Measurements from ENCODE around the gene GDE1. TPM values are rescaled to one million over a fixed set of nuclear protein-coding genes. Genes with fewer than 3 reads are reported as not detected.
A peak's percentile ranks its signal among the peaks of the same experiment; 100 is the strongest.

GDE1 gene
- total RNA-seq, 2 donors from 2014 or later = 49.9 to 56.5 TPM

DNA sequence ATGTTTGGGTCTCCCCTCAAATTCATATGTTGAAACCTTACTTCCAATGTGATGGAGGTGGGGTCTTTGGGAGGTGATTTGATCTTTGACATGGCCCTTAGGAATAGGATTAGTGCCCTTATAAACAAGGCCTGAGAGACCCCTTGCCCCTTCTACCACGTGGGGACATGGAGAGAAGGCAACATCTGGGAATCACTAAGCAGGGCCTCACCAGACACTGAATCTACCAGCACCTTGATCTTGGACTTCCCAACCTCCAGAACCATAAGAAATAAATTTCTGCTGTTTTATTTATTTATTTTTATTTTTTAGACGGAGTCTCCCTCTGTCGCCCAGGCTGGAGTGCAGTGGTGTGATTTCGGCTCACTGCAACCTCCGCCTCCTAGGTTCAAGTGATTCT lies 40.1 kb downstream of the GDE1 start:
- no peak for DNase-seq

DNA sequence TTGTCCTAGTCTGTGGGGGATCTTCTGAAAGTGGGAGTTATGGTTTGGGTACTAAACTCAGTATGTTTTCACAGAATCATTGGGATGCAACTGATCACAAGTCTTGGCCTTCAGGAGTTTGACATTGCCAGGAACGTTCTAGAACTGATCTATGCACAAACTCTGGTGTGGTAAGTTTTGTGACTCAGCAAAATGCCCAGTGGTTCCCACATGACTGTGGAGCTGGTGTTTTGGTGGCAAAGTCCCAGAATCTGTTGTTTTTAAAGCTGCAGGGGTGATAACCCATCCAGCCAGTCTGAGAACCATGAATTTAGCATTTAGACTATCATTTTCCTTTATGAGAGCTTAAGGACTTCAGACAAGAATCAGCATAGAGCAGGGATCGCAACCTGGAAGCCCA lies 40.6 kb downstream of the GDE1 start:
- Histone ChIP-seq H3K4me3 (ENCODE audit: low read length) (no peak overlapping the region), H3K36me3 (ENCODE audit: control insufficient read depth, insufficient read depth, low read length) (no peaks in the 10 kb centered on the region), H3K4me1 (ENCODE audit: control insufficient read depth, insufficient read depth, low read length) (no peaks in the 10 kb centered on the region), H3K9me3 (ENCODE audit: control insufficient read depth, low read length) (peaks cover 11% of the 10 kb centered on the region), H3K9ac (ENCODE audit: extremely low read depth, low read length, poor library complexity, severe bottlenecking) (no peak overlapping the region), H3K27ac (ENCODE audit: low read depth, low read length) (no peak overlapping the region), H3K27me3 (ENCODE audit: control insufficient read depth, insufficient read depth, low read length, poor library complexity, severe bottlenecking) (no peaks in the 10 kb centered on the region)
- H3K36me3 Mint-ChIP-seq (ENCODE audit: low read depth) = peaks cover 3% of the 10 kb centered on the region
- no peak overlapping the region for H3K27ac Mint-ChIP-seq
- no peaks in the 10 kb centered on the region for H3K27me3 Mint-ChIP-seq (ENCODE audit: insufficient read depth)
- H3K4me1 Mint-ChIP-seq = peaks cover 13% of the 10 kb centered on the region
- H3K4me3 Mint-ChIP-seq = no peak overlapping the region
- 86 to 99% methylated on average over 2 of the region's 2 CpGs for WGBS, 2 experiments (ENCODE audit: insufficient coverage in 1 of 2, insufficient read length in 1 of 2)
- H3K9me3 Mint-ChIP-seq = peaks cover 13% of the 10 kb centered on the region
- TF ChIP-seq, protein P1, sequence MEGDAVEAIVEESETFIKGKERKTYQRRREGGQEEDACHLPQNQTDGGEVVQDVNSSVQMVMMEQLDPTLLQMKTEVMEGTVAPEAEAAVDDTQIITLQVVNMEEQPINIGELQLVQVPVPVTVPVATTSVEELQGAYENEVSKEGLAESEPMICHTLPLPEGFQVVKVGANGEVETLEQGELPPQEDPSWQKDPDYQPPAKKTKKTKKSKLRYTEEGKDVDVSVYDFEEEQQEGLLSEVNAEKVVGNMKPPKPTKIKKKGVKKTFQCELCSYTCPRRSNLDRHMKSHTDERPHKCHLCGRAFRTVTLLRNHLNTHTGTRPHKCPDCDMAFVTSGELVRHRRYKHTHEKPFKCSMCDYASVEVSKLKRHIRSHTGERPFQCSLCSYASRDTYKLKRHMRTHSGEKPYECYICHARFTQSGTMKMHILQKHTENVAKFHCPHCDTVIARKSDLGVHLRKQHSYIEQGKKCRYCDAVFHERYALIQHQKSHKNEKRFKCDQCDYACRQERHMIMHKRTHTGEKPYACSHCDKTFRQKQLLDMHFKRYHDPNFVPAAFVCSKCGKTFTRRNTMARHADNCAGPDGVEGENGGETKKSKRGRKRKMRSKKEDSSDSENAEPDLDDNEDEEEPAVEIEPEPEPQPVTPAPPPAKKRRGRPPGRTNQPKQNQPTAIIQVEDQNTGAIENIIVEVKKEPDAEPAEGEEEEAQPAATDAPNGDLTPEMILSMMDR (conservative IDR thresholded peaks at IDR 0.05) = no peak
- DNase-seq = no peak

More for the DNA sequence above, 40.1 kb downstream of the GDE1 start:
- no peaks in the 10 kb centered on the region for H3K27me3 Mint-ChIP-seq (ENCODE audit: insufficient read depth)
- no peak overlapping the region for H3K4me3 ChIP-seq (ENCODE audit: low read length)
- H3K27ac Mint-ChIP-seq = no peak overlapping the region
- TF ChIP-seq, protein P1 (conservative IDR thresholded peaks at IDR 0.05) = no peak
- H3K36me3 Mint-ChIP-seq (ENCODE audit: low read depth) = peaks cover 2% of the 10 kb centered on the region
- H3K9ac ChIP-seq (ENCODE audit: extremely low read depth, low read length, poor library complexity, severe bottlenecking) = no peak overlapping the region
- peaks cover 13% of the 10 kb centered on the region for H3K4me1 Mint-ChIP-seq
- no peak overlapping the region for H3K27ac ChIP-seq (ENCODE audit: low read depth, low read length)
- H3K27me3 ChIP-seq (ENCODE audit: control insufficient read depth, insufficient read depth, low read length, poor library complexity, severe bottlenecking) = no peaks in the 10 kb centered on the region
- 95 to 97% methylated on average over 4 to 5 of the region's 5 CpGs for WGBS, 2 experiments (ENCODE audit: insufficient coverage in 1 of 2, insufficient read length in 1 of 2)
- H3K9me3 Mint-ChIP-seq = peaks cover 18% of the 10 kb centered on the region
- peaks cover 11% of the 10 kb centered on the region for H3K9me3 ChIP-seq (ENCODE audit: control insufficient read depth, low read length)
- no peaks in the 10 kb centered on the region for H3K36me3 ChIP-seq (ENCODE audit: control insufficient read depth, insufficient read depth, low read length)
- H3K4me1 ChIP-seq (ENCODE audit: control insufficient read depth, insufficient read depth, low read length) = no peaks in the 10 kb centered on the region
- H3K4me3 Mint-ChIP-seq = no peak overlapping the region

DNA sequence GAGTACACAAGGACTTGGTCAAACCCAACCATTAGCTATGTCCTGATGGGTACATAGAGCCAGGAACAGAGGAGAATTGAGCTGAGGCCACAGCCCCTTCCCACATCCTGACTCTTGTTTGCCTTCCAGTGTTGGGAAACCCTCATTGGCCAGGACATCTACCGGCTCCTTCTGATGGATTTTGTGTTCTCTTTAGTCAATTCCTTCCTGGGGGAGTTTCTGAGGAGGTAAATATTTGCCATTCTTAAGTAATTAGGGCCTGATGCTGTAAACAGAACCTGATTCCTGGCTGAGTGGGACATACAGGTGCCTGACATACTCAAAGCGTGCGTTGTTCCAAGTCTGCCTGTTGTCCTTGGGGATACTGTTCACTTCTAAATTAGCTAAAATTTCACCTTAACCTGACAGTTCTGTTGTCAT lies 42.6 kb downstream of the GDE1 start:
- H3K27ac Mint-ChIP-seq = peak overlapping the region; percentile 26
- Histone ChIP-seq H3K9ac (ENCODE audit: extremely low read depth, low read length, poor library complexity, severe bottlenecking) (no peak overlapping the region), H3K36me3 (ENCODE audit: control insufficient read depth, insufficient read depth, low read length) (no peaks in the 10 kb centered on the region), H3K27me3 (ENCODE audit: control insufficient read depth, insufficient read depth, low read length, poor library complexity, severe bottlenecking) (no peaks in the 10 kb centered on the region), H3K4me3 (ENCODE audit: low read length) (no peak overlapping the region), H3K9me3 (ENCODE audit: control insufficient read depth, low read length) (no peaks in the 10 kb centered on the region), H3K27ac (ENCODE audit: low read depth, low read length) (no peak overlapping the region), H3K4me1 (ENCODE audit: control insufficient read depth, insufficient read depth, low read length) (no peaks in the 10 kb centered on the region)
- no peaks in the 10 kb centered on the region for H3K27me3 Mint-ChIP-seq (ENCODE audit: insufficient read depth)
- 83 to 84% methylated on average over 2 to 3 of the region's 3 CpGs for WGBS, 2 experiments (ENCODE audit: insufficient coverage in 1 of 2, insufficient read length in 1 of 2)
- H3K4me1 Mint-ChIP-seq = peaks cover 15% of the 10 kb centered on the region
- H3K36me3 Mint-ChIP-seq (ENCODE audit: low read depth) = peaks cover 3% of the 10 kb centered on the region
- TF ChIP-seq, protein P1 (conservative IDR thresholded peaks at IDR 0.05) = no peak
- H3K4me3 Mint-ChIP-seq = no peak overlapping the region
- peaks cover 1% of the 10 kb centered on the region for H3K9me3 Mint-ChIP-seq
- DNase-seq = no peak
